WTC11 (cell line): ENCODE results near the gene ELP4. TPM values are rescaled to one million over a fixed set of nuclear protein-coding genes. Genes with fewer than 3 reads are reported as not detected.

ENCODE experiments used
- ATAC-seq: fragments of 200-7000 bp; cut with Tn5 transposase; 2 replicates; pipeline ENCODE4 v1.10.0; 2021; ENCODE audit warnings: mild to moderate bottlenecking, moderate library complexity
- CTCF ChIA-PET: fragments of 300-600 bp; sonication (Branson Sonifier 250); formaldehyde crosslinking; loops from one replicate; lab custom pipeline; 2021; ENCODE audit warnings: antibody characterized with exemption; lab: Charles Lee
- POLR2A ChIA-PET: fragments of 350-600 bp; sonication (Branson Sonifier 250); formaldehyde crosslinking; loops from one replicate; lab custom pipeline; 2021; ENCODE audit warnings: antibody characterized with exemption; lab: Charles Lee
- DNase-seq: peaks from one replicate; pipeline ENCODE4 v3.0.0; 2021; ENCODE audit warnings: low spot score
- H3K27ac Mint-ChIP-seq: 2 replicates; pipeline ENCODE4 v1.8.0; 2021; ENCODE audit warnings: mixed read lengths
- H3K27me3 Mint-ChIP-seq: 2 replicates; pipeline ENCODE4 v1.8.0; 2021; ENCODE audit warnings: low read depth, mild to moderate bottlenecking, moderate library complexity, mixed read lengths
- H3K36me3 Mint-ChIP-seq: 2 replicates; pipeline ENCODE4 v1.8.0; 2021; ENCODE audit warnings: mixed read lengths
- H3K4me1 Mint-ChIP-seq: 2 replicates; pipeline ENCODE4 v1.8.0; 2022; ENCODE audit warnings: mixed read lengths
- H3K4me3 Mint-ChIP-seq: 2 replicates; pipeline ENCODE4 v1.8.0; 2021; ENCODE audit warnings: mild to moderate bottlenecking, moderate library complexity, mixed read lengths
- H3K9me3 Mint-ChIP-seq: 2 replicates; pipeline ENCODE4 v1.8.0; 2021; ENCODE audit warnings: mixed read lengths
- ARID4B ChIP-seq: sonication (generic); formaldehyde crosslinking; IDR thresholded peaks from 2 replicates; pipeline ENCODE4 v1.8.0; 2023; ENCODE audit warnings: missing genetic modification reagents, mild to moderate bottlenecking, borderline replicate concordance
- ATF6 ChIP-seq: sonication (generic); formaldehyde crosslinking; IDR thresholded peaks from 2 replicates; pipeline ENCODE4 v1.8.1; 2023; ENCODE audit warnings: mild to moderate bottlenecking, missing genetic modification reagents
- CDX4 ChIP-seq: fragments of 250-450 bp; sonication (Bioruptor Pico); IDR thresholded peaks from 2 replicates; pipeline ENCODE4 v1.9.0; 2021; ENCODE audit warnings: moderate library complexity, mild to moderate bottlenecking, inconsistent platforms, borderline replicate concordance
- E2F4 ChIP-seq: sonication (generic); formaldehyde crosslinking; IDR thresholded peaks from 2 replicates; pipeline ENCODE4 v1.8.1; 2022; ENCODE audit warnings: low read depth, mild to moderate bottlenecking, moderate library complexity, missing genetic modification reagents, borderline replicate concordance
- ELF4 ChIP-seq: sonication (generic); formaldehyde crosslinking; IDR thresholded peaks from 2 replicates; pipeline ENCODE4 v1.8.1; 2022; ENCODE audit warnings: low read depth, mild to moderate bottlenecking, moderate library complexity, missing genetic modification reagents
- EMX1 ChIP-seq: fragments of 250-450 bp; sonication (Bioruptor Pico); IDR thresholded peaks from 2 replicates; pipeline ENCODE4 v1.8.0; 2021; ENCODE audit warnings: mild to moderate bottlenecking
- HMGA2 ChIP-seq: fragments of 250-450 bp; sonication (Bioruptor Pico); IDR thresholded peaks from 2 replicates; pipeline ENCODE4 v1.4.0; 2021; ENCODE audit warnings: mild to moderate bottlenecking, moderate library complexity
- HMGXB4 ChIP-seq: sonication (generic); formaldehyde crosslinking; IDR thresholded peaks from 2 replicates; pipeline ENCODE4 v1.8.1; 2023; ENCODE audit warnings: mild to moderate bottlenecking, moderate library complexity, missing genetic modification reagents
- IRF1 ChIP-seq: sonication (generic); formaldehyde crosslinking; IDR thresholded peaks from 2 replicates; pipeline ENCODE4 v1.8.0; 2023; ENCODE audit warnings: missing genetic modification reagents
- JAZF1 ChIP-seq: fragments of 250-450 bp; sonication (Bioruptor Pico); IDR thresholded peaks from 2 replicates; pipeline ENCODE4 v1.9.0; 2021; ENCODE audit warnings: moderate library complexity, mild to moderate bottlenecking, inconsistent platforms
- MYBL2 ChIP-seq: sonication (generic); formaldehyde crosslinking; IDR thresholded peaks from 2 replicates; pipeline ENCODE4 v1.8.1; 2023; ENCODE audit warnings: mild to moderate bottlenecking, moderate library complexity, missing genetic modification reagents
- NFATC4 ChIP-seq: fragments of 250-450 bp; sonication (Bioruptor Pico); IDR thresholded peaks from 2 replicates; pipeline ENCODE4 v1.9.0; 2021; ENCODE audit warnings: mild to moderate bottlenecking
- NFYB ChIP-seq: sonication (generic); formaldehyde crosslinking; conservative IDR thresholded peaks from 2 replicates; pipeline ENCODE4 v1.8.0; 2022; ENCODE audit warnings: low read depth, missing genetic modification reagents
- NR2C2 ChIP-seq: sonication (generic); formaldehyde crosslinking; IDR thresholded peaks from 2 replicates; pipeline ENCODE4 v1.8.0; 2022; ENCODE audit warnings: mild to moderate bottlenecking, missing genetic modification reagents
- RELA ChIP-seq: sonication (generic); formaldehyde crosslinking; IDR thresholded peaks from 2 replicates; pipeline ENCODE4 v1.8.1; 2022; ENCODE audit warnings: missing genetic modification reagents, mild to moderate bottlenecking, borderline replicate concordance
- SOX15 ChIP-seq: fragments of 250-450 bp; sonication (Bioruptor Pico); IDR thresholded peaks from 2 replicates; pipeline ENCODE4 v1.9.0; 2021; ENCODE audit warnings: mild to moderate bottlenecking
- TEAD1 ChIP-seq: sonication (generic); formaldehyde crosslinking; IDR thresholded peaks from 2 replicates; pipeline ENCODE4 v1.8.0; 2022; ENCODE audit warnings: mild to moderate bottlenecking, missing genetic modification reagents
- TP53 ChIP-seq: sonication (generic); formaldehyde crosslinking; IDR thresholded peaks from 2 replicates; pipeline ENCODE4 v1.8.1; 2023; ENCODE audit warnings: mild to moderate bottlenecking, missing genetic modification reagents
- USF1 ChIP-seq: sonication (generic); formaldehyde crosslinking; IDR thresholded peaks from 2 replicates; pipeline ENCODE4 v1.8.0; 2022; ENCODE audit warnings: mild to moderate bottlenecking, missing genetic modification reagents
- ZBTB21 ChIP-seq: sonication (generic); formaldehyde crosslinking; IDR thresholded peaks from 2 replicates; pipeline ENCODE4 v1.8.1; 2023; ENCODE audit warnings: mild to moderate bottlenecking, missing genetic modification reagents, borderline replicate concordance
- ZNF121 ChIP-seq: sonication (generic); formaldehyde crosslinking; IDR thresholded peaks from 2 replicates; pipeline ENCODE4 v1.8.0; 2023; ENCODE audit warnings: missing genetic modification reagents
- ZNF232 ChIP-seq: sonication (generic); formaldehyde crosslinking; IDR thresholded peaks from 2 replicates; pipeline ENCODE4 v1.8.0; 2022; ENCODE audit warnings: mild to moderate bottlenecking, missing genetic modification reagents
- ZNF317 ChIP-seq: sonication (generic); formaldehyde crosslinking; IDR thresholded peaks from 2 replicates; pipeline ENCODE4 v1.8.1; 2023; ENCODE audit warnings: low read depth, mild to moderate bottlenecking, moderate library complexity, missing genetic modification reagents, borderline replicate concordance
- total RNA-seq: library from RNA; stranded (reverse); gene quantifications from 3 replicates; pipeline ENCODE4 v1.2.3, GENCODE V29; 2021

ELP4 gene
- total RNA-seq, 1 experiment from 2014 or later, result 14.6 TPM

GRCh38 chr11:31535479-31535878 lies 25.9 kb downstream of the ELP4 start:
- no peak overlapping the region for H3K27ac Mint-ChIP-seq
- DNase-seq (no peak), ATAC-seq (no peak)
- no peaks in the 10 kb centered on the region for H3K27me3 Mint-ChIP-seq
- no peak for TF ChIP-seq ARID4B
- TF ChIP-seq ZNF232, result no peak
- TF ChIP-seq USF1 (CRISPR knock-in tag), result no peak
- no peak for TF ChIP-seq TP53 (CRISPR knock-in tag)
- TF ChIP-seq RELA, result no peak
- TF ChIP-seq E2F4 (CRISPR knock-in tag), result no peak
- no peak for TF ChIP-seq JAZF1
- TF ChIP-seq CDX4 (CRISPR knock-in tag), result no peak
- no peak for TF ChIP-seq HMGXB4 (CRISPR knock-in tag)
- TF ChIP-seq NFATC4, result no peak
- ChIA-PET POLR2A (no interaction called here), CTCF (no interaction called here)
- no peaks in the 10 kb centered on the region for H3K36me3 Mint-ChIP-seq
- 0 out of 2 replicates have a peak, but pooled peaks cover 4% of the 10 kb centered on the region for H3K9me3 Mint-ChIP-seq
- no peaks in the 10 kb centered on the region for H3K4me1 Mint-ChIP-seq
- H3K4me3 Mint-ChIP-seq, result no peak overlapping the region

- ATAC-seq (no peak), DNase-seq (no peak)
- H3K27me3 Mint-ChIP-seq, result no peaks in the 10 kb centered on the region
- peaks cover 16% of the 10 kb centered on the region for H3K4me1 Mint-ChIP-seq
- H3K4me3 Mint-ChIP-seq, result no peak overlapping the region
- CTCF ChIA-PET, result no interaction called here
- no peak overlapping the region for H3K27ac Mint-ChIP-seq
- POLR2A ChIA-PET, result no interaction called here
- H3K9me3 Mint-ChIP-seq, result peaks cover 34% of the 10 kb centered on the region
- H3K36me3 Mint-ChIP-seq, result peaks cover 41% of the 10 kb centered on the region
- TF ChIP-seq MYBL2 (CRISPR knock-in tag), result no peak
- no peak for TF ChIP-seq ZBTB21 (CRISPR knock-in tag)
Observed at GRCh38 chr11:31542862-31543261, 33.3 kb downstream of the ELP4 start.

- H3K36me3 Mint-ChIP-seq, result peaks cover 14% of the 10 kb centered on the region
- DNase-seq (no peak), ATAC-seq (no peak)
- peaks cover 20% of the 10 kb centered on the region for H3K9me3 Mint-ChIP-seq
- CTCF ChIA-PET, result interaction anchor here (0.8 kb wide), 1 partner anchor 85 kb away, joined by 3 read pairs; no protein-coding TSS in a partner anchor
- no peak overlapping the region for H3K27ac Mint-ChIP-seq
- H3K27me3 Mint-ChIP-seq, result no peaks in the 10 kb centered on the region
- POLR2A ChIA-PET, result no interaction called here
- H3K4me3 Mint-ChIP-seq, result no peak overlapping the region
- H3K4me1 Mint-ChIP-seq, result peaks cover 19% of the 10 kb centered on the region
- TF ChIP-seq TEAD1 (CRISPR knock-in tag), result no peak
- no peak for TF ChIP-seq SOX15 (CRISPR knock-in tag)
- TF ChIP-seq ATF6 (CRISPR knock-in tag), result no peak
- no peak for TF ChIP-seq IRF1 (CRISPR knock-in tag)
- no peak for TF ChIP-seq NFYB (CRISPR knock-in tag)
- no peak for TF ChIP-seq NR2C2
- no peak for TF ChIP-seq HMGA2 (CRISPR knock-in tag)
- TF ChIP-seq ELF4 (CRISPR knock-in tag), result no peak
- no peak for TF ChIP-seq ZNF317
- TF ChIP-seq EMX1 (CRISPR knock-in tag), result no peak
- no peak for TF ChIP-seq ZNF121
- TF ChIP-seq ZNF232, result no peak
Observed at GRCh38 chr11:31555938-31556337, 46.4 kb downstream of the ELP4 start.
